Chondrocyte (in vitro differentiated cells): ENCODE measurements around the gene AFAP1L2. TPM values are rescaled to one million over a fixed set of nuclear protein-coding genes. Genes with fewer than 3 reads are reported as not detected.

ENCODE experiments used
- DNase-seq: peaks from one replicate; pipeline ENCODE4 v3.0.0; 2021; ENCODE audit warnings: mixed read lengths, low spot score
- H3K27ac Mint-ChIP-seq: one replicate; pipeline ENCODE4 v1.8.0; 2021; ENCODE audit warnings: mild to moderate bottlenecking, moderate library complexity, mixed read lengths; ENCODE audit not compliant: unreplicated experiment
- H3K27me3 Mint-ChIP-seq: 2 replicates; pipeline ENCODE4 v1.8.0; 2021; ENCODE audit warnings: low read depth, mixed read lengths
- H3K36me3 Mint-ChIP-seq: 2 replicates; pipeline ENCODE4 v1.8.0; 2021; ENCODE audit warnings: low read depth, mixed read lengths
- H3K4me1 Mint-ChIP-seq: 2 replicates; pipeline ENCODE4 v1.8.0; 2021; ENCODE audit warnings: low read depth, mild to moderate bottlenecking, mixed read lengths
- H3K4me3 Mint-ChIP-seq: one replicate; pipeline ENCODE4 v1.8.0; 2021; ENCODE audit warnings: mild to moderate bottlenecking, moderate library complexity, mixed read lengths; ENCODE audit not compliant: unreplicated experiment
- H3K9me3 Mint-ChIP-seq: 2 replicates; pipeline ENCODE4 v1.8.0; 2021; ENCODE audit warnings: low read depth, mixed read lengths
- long read RNA-seq: library from polyadenylated mRNA; stranded (forward); transcript quantifications from one replicate; pipeline ENCODE4 v2.0.0, GENCODE V29; 2021
- total RNA-seq: library from RNA; stranded (reverse); gene quantifications from 3 replicates; pipeline ENCODE4 v1.2.1, GENCODE V29; 2021
- TF ChIP-seq, protein P1 (sequence below): fragments of 200-600 bp; sonication (generic); IDR thresholded peaks from 2 replicates; pipeline ENCODE4 v1.5.0; 2021; ENCODE audit warnings: antibody characterized with exemption, mild to moderate bottlenecking, moderate library complexity

Gene AFAP1L2, protein sequence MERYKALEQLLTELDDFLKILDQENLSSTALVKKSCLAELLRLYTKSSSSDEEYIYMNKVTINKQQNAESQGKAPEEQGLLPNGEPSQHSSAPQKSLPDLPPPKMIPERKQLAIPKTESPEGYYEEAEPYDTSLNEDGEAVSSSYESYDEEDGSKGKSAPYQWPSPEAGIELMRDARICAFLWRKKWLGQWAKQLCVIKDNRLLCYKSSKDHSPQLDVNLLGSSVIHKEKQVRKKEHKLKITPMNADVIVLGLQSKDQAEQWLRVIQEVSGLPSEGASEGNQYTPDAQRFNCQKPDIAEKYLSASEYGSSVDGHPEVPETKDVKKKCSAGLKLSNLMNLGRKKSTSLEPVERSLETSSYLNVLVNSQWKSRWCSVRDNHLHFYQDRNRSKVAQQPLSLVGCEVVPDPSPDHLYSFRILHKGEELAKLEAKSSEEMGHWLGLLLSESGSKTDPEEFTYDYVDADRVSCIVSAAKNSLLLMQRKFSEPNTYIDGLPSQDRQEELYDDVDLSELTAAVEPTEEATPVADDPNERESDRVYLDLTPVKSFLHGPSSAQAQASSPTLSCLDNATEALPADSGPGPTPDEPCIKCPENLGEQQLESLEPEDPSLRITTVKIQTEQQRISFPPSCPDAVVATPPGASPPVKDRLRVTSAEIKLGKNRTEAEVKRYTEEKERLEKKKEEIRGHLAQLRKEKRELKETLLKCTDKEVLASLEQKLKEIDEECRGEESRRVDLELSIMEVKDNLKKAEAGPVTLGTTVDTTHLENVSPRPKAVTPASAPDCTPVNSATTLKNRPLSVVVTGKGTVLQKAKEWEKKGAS
- total RNA-seq: 1.6 to 2.9 TPM (median 1.8 TPM) in 3 replicates
- long read RNA-seq, partial matches to known transcripts: 0 of 9 reads
- long read RNA-seq, other reads (novel, unspliced or antisense): 5 of 9 reads

DNA sequence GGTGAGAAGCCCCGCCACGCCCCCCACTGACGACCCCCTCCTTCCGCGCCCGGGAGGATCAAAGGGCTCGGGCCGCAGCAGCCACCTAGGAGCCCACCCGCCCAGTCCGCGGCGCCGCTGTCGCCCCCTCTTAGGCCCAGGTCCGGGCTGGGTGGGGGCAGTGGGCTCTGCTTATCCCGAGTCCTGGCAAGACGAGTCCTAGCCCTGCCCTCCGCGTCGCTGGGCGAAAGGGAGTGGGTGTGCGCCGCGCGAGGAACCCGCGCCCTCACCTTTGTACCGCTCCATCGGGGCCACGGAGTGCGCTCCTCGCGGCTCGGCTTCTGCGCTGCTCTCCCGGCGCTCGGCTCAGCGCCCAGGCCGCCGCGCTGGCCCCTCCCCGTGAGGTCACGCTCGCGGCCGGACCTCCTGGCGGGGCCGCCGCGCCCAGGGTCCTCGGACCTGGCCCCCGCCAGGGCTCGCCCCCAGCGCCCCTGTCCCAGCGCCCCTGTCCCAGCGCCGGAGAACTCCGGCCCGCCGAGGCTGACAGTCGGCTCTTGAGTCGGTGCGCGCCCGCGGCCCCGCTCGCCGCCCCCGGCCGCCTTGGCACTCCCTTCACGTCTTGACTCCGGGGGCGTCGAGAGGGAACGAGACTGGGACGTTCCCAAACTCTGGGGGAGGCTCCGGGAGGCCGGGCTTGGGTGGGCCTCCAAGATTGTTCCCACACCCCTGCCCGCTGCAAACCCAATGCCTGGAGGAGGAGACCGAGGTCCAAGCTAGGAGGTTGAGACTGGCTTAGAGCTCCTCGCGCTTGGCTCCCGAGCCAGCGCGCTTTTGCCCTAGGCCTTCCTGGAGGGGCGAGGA, at the start of gene AFAP1L2:
Gene AFAP1L2 (minus strand): TSS at position 332 of the 840 bp plus-strand sequence. CDS start 47 bp downstream, at position 285.
- Mint-ChIP-seq H3K36me3 (no peaks in the 10 kb centered on the region), H3K27me3 (peaks cover 3% of the 10 kb centered on the region), H3K4me3 (peak within 1 kb of the TSS; percentile 79), H3K27ac (peak within 1 kb of the TSS; percentile 55), H3K4me1 (peaks cover 43% of the 10 kb centered on the region), H3K9me3 (peaks cover 4% of the 10 kb centered on the region)
- TF ChIP-seq, protein P1, sequence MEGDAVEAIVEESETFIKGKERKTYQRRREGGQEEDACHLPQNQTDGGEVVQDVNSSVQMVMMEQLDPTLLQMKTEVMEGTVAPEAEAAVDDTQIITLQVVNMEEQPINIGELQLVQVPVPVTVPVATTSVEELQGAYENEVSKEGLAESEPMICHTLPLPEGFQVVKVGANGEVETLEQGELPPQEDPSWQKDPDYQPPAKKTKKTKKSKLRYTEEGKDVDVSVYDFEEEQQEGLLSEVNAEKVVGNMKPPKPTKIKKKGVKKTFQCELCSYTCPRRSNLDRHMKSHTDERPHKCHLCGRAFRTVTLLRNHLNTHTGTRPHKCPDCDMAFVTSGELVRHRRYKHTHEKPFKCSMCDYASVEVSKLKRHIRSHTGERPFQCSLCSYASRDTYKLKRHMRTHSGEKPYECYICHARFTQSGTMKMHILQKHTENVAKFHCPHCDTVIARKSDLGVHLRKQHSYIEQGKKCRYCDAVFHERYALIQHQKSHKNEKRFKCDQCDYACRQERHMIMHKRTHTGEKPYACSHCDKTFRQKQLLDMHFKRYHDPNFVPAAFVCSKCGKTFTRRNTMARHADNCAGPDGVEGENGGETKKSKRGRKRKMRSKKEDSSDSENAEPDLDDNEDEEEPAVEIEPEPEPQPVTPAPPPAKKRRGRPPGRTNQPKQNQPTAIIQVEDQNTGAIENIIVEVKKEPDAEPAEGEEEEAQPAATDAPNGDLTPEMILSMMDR: no peak
- no peak for DNase-seq

DNA sequence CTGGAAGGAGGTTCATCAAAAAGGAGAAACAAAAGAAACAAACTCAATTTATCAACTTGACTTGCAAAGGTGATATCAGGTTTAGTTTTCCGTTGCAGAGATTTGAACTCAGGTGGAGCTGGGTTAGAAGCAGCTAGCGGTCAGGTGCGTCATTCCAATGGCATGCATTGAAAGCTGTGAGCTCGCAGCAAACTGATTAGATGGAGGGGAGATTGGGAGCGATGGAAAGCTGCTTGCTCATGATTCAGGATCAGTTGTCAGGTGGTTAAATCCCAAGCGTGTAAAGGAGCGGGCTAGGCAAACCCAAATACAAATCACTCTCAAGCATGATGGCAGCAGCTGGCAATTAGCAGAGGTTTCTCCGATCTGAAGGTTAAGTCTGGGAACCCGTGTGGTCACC, 49.3 kb upstream of the AFAP1L2 start:
- peaks cover 9% of the 10 kb centered on the region for H3K4me1 Mint-ChIP-seq
- H3K9me3 Mint-ChIP-seq: no peaks in the 10 kb centered on the region
- H3K27ac Mint-ChIP-seq: no peak overlapping the region
- H3K36me3 Mint-ChIP-seq: peaks cover 4% of the 10 kb centered on the region
- no peaks in the 10 kb centered on the region for H3K27me3 Mint-ChIP-seq
- DNase-seq: no peak
- H3K4me3 Mint-ChIP-seq: no peak overlapping the region
- TF ChIP-seq, protein P1: no peak

DNA sequence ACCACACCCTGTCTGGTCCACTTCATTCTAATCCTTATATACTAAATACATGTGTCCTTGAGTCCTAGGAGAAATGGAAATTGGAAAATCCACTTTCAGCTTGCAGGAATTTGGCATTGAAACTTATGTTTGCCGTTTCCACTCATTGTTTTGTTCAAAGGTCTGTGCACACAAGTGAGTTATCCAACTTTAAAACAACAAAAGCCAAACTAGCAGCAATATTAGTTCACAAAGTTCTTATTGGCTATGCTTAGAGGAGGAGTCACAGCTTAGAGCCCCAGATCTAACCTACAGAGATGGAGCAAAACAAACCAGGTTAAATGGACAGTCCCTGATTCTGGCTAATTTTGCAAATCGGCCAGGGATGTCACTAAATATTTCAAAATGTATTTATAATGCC, 44.6 kb upstream of the AFAP1L2 start:
- Mint-ChIP-seq H3K4me1 (no peaks in the 10 kb centered on the region), H3K27me3 (no peaks in the 10 kb centered on the region), H3K27ac (no peak overlapping the region), H3K36me3 (peaks cover 4% of the 10 kb centered on the region), H3K4me3 (no peak overlapping the region), H3K9me3 (no peaks in the 10 kb centered on the region)
- TF ChIP-seq, protein P1: no peak
- no peak for DNase-seq

DNA sequence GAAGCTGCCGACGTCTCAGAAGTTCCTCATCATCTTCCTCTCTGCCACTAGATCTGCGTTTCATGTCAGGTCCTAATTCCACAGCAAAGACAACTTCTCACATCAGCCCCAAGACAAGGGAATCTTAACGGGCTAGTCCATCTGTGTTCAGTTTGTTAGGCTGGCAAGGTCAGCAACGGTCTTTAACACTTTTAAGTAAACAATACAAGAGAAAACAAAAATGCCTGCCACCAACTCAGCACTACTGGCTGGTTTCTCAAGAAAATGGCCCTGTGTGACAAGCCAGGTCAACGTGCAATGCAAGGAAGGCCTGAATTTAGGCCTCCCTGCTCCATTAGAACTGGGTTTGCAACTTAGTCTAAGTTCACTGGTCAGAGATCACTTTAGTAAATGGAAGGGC, 41.0 kb upstream of the AFAP1L2 start:
- TF ChIP-seq, protein P1: no peak
- Mint-ChIP-seq H3K4me3 (no peak overlapping the region), H3K4me1 (no peaks in the 10 kb centered on the region), H3K27ac (no peak overlapping the region), H3K9me3 (no peaks in the 10 kb centered on the region), H3K36me3 (peaks cover 4% of the 10 kb centered on the region), H3K27me3 (no peaks in the 10 kb centered on the region)
- no peak for DNase-seq
